HG03196 (cell line): ENCODE results near the gene KDM6A.
"Not testable (repeated sequence)": the region's sequence is repeated elsewhere in the genome, so short reads cannot be mapped to it uniquely, and the experiment has no call there.

Experiments used
- ATAC-seq: cut with Tn5 transposase; IDR thresholded peaks from one replicate; pipeline ENCODE4 v1.9.1; 2021; ENCODE audit not compliant: unreplicated experiment

KDM6A gene

DNA sequence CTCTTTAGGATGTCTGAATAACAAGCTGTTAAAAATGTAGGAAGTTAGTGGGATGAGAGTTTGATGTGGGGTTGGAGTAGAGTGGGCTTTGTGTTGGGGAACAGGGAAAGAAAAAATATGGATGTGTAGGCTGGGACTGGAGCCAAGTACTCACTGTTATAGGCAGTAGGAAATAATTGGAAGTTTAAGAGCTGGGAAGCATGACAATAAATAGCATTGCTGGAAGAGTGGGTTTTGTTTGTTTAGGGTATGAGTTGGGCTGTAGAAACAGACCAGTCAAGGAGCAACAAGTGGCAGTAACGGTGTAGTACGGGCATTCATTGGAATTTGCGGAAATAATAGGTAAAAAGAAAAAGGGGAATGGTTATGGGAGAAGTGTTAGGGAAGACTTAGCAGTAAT, 81.6 kb downstream of the KDM6A start:
- no peak for ATAC-seq

DNA sequence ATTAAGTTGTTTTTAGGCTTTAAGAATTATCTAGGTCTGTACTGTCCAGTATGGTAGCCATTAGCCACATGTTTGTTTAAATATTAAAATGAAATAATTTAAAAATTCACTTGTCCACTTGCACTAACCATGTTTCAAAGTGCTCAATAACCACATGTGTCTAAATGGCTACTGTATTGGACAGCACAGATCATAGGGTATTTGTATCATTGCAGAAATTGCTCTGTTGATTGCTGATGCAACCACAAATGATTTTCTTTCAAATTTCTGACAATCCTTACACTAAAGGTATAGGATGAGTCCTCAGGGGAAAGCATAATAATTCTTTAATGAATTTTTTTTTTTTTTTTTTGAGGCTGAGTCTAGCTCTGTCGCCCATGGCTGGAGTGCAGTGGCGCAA, 84.9 kb downstream of the KDM6A start:
- ATAC-seq: no peak

DNA sequence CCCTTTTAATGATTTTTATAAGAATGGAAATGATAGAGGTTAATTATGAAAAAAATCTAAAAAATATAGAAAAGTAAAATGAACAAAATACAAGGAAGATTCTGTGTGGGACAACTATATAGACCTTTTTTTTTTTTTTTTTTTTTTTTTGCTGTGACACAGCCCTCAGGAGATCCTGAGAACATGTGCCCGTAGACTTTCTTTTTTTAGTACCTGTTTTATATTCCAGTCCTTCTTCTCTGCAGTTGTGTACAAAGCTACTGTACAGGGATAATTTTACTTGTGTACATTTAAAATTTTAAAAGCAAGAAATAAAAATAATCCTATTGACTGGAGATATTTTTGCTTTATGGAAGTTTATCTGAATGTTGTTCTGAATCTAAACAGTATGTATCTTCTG, 85.5 kb downstream of the KDM6A start:
- ATAC-seq: no peak

DNA sequence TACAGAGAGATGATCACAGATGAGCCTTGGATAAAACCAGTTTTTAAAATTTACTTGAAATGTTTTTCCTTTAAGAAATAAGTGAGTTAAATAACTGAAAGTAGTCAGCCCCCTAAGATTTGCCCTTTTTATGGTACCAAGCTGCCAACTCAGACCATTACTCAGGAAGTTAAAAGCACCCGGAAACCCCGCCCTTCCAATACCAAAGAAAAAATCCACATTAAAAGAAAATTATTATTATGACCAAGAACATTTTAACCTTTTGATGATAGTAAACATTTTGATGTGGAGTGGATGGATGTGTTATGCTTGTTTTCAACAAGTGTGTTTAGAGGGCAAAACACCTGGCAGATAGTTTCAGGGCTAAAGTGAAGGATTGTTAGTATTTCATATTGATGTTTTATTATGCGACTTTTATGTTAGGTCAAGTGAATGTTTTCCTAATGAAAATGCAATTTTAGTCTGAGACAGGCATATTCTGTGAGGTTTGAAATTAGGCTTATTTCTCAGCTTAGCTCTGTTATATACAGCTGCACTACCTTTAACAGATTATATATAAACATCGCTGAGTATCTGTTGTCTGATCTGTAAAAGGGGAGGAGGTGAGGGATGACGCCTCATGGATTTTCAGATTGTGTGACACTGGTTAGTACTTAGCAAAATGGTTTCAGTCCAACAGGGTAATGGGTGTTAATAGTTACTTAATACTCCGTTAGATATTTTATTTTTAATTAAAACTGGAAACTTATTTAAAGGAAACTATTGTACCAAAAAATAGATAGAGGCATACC, 89.0 kb downstream of the KDM6A start:
- ATAC-seq: no peak

DNA sequence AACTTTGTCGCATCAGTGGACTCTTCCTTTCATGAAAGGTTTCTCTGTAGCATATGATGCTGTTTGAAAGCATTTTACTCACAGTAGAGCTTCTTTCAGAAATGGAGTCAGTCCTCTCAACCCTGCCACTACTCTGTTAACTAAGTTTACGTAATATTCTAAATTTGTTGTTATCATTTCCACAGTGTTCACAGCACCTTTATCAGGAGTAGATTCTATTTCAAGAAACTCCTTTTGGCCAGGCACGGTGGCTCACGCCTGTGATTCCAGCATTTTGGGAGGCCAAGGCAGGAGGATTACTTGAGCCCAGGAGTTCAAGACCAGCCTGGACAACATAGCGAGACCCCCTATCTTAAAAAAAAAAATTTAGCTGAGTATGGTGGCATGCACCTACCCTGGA, 90.0 kb downstream of the KDM6A start:
- ATAC-seq: no peak

DNA sequence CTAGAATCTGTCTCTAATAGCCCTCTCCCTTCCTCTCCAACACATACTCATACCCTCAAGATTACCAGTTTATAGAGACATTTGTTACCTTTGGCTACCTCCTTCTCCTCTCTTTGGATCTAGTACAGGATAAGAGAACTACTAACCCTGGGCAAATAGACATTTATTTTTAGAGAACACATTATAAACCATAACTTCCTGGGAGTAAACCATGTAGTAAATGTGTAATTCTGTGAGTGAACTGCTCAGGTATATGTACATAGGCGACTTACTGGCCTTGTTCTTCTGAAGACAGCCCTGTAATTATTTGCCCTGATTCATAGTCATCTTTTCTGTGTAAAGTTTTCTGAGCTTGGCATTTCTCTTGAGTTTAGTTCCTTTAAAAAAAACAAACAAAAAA, 94.2 kb downstream of the KDM6A start:
- no peak for ATAC-seq

DNA sequence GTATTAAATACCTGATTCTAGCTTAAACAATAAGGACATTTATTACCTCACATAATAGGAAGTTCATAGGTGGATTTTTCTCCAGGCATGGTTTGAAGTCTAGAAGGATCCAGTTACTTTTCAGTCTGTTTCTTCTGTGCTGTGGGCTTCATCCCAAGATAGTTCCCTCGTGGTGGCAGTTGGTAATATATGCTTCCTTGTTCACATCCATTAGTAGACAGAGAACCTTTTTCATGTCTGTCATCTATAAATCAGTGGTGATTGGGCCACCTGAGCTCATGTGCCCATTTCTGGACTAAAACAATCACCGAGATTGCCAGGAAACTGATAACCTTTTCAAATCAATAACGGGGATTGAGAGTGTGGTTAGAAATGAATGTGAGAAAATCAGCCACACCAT, 97.7 kb downstream of the KDM6A start:
- no peak for ATAC-seq

DNA sequence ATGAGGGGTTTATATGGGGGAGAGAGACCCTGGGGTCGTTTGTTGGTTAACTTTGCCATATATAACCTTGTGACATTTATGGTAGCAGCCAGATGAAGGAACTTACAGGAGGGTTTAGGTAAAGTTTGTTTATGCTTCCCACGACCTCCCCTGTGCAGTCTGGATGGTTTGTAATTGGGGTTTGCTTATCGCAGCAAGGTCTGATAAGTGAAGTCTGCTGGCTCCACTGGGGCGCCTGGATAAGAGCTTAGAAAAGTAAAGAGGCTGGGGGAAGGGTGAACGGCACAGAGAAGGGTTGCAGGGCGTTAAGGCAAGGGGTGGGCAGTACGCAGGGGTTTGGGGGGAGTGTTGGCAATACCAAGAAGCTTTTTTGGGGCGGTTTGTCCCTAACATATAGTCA, 98.7 kb downstream of the KDM6A start:
- ATAC-seq: no peak

DNA sequence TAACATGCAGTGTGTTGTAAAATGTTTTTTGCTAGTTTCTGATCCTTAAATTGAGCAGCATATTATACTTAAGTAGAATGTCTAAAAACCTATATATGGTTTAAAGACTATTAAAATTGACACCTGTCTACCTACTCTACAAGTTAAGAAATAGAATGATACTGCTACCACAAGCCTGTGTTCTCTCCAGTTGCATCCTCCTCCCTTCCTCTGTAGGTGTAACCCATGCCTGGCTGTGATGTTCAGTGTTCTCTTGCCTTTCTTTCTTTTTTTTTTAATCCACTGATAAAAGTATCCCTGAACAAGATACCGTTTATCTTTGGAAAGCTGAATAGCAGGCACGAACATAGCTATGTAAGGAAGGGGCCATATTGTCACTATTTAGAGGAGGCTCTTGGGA, 99.1 kb downstream of the KDM6A start:
- ATAC-seq: no peak

DNA sequence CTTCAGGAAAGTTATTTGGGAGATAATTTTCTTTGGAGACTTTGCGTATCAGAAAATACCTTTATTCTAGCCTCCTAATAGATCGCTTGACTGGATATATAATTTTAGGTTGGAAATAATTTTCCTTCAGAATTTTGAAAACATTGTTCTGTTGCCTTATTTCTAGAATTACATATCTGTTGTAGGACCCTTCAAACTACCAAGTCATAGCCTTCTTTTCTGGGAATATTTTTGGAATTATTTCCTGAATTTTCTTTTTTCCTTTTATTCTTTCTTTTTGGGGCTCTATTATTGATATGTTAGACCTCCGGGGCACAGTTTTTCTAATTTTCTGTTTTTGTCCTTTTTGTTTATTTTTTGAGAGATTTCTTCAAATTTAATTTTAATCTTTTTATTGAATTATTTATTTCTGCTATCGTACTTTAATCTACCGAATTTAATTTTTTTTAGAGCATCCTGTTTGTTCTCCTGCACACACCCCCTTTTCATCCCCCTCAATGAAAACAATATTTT, 100.5 kb downstream of the KDM6A start:
- no peak for ATAC-seq

DNA sequence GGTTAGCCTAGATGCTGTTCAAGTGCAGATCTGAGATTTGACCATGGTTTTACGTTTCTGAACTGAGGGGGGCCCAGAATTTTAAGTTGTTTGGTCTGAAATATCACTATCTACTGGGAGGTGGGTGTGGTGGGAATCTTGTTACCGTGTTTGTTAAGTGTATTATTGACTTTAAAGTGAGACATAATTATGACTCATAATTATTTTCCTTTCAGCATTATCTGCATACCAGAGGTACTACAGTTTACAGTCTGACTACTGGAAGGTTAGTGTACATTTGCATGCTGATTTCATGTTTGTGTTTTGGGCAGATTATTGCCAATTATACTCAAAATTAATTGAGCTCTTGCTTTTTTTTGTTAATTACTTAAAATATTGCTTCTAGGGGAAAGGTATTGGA, 101.5 kb downstream of the KDM6A start:
- no peak for ATAC-seq

DNA sequence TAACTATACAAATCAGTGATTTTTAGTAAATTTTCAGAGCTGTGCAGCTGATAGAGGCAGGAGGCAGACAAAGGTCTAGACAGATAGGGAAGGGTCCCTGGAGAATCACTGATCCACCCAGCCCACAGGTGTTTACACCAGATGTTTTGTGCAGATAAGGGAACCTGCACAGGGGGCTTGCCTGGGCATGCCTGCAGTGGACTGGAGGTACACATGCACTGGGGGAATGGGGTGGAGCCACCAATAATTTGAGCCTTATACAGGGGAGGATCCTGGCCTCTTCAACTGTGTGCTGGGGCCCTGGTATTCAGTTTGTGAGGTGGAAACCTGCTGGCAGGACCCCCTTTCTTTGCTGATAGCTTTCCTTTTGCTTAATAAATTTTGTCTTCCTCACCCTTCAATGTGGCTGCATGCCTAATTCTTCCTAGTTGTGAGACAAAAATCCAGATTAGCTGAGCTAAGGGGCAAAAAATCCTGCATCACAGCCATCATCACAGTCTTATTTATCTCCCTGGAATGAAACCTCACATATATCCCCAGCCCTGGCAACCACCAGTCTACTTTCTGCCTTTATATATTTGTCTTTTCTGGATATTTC, 102.8 kb downstream of the KDM6A start:
- ATAC-seq: no peak

DNA sequence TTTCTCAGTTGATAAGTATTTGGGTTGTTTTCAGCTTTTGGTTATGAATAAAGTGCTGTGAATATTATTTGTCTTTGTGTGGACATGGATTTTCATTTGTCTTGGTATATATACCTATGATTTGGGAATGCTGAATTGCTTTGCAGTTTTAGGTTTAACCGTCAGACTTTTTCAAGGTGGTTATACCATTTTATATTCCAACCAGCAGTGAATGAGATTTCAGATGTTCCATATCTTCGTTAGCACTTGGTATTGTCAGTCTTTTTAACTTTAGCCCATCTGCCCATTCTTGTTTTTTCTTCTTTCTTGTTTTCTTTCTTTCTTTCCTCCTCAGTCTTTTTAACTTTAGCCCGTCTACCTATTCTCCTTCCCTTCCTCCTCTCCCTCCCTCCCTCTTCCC, 106.0 kb downstream of the KDM6A start:
- ATAC-seq: no peak

DNA sequence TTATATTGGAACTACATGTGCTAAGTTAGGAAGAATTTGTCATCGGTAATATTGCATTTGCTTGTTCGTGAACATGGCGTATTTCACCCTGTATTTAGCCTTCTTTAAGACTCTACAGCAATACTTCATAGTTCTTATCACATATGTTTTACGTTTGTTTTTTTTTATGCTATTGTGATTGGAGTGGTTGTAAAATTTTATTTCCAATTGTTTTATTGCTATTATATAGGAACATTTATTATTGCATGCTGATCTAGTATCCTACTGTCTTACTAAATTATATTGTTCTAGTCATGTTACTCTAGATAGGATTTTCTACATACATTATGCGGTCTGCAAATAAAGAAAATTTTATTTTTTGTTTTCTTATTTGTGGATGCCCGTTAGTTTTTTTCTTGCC, 107.4 kb downstream of the KDM6A start:
- ATAC-seq: no peak

DNA sequence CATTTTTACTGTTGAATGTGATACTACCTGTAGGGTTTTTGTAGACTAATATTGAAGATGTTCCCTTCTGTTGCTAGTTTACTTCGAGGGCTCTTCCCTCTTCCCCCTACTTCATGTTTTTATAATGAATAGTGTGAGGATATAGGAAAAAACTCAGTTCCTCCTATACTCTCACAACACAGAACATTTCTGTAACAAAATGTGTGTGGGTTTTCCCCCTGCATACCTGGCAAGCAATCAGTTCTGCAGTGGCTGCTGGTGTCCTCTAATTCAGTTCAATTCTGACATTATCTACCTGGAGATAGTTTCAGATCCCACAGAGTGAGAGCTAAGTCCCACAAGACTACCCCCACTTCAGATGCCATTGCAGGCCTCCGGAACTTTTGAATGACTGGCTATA, 107.9 kb downstream of the KDM6A start:
- no peak for ATAC-seq

DNA sequence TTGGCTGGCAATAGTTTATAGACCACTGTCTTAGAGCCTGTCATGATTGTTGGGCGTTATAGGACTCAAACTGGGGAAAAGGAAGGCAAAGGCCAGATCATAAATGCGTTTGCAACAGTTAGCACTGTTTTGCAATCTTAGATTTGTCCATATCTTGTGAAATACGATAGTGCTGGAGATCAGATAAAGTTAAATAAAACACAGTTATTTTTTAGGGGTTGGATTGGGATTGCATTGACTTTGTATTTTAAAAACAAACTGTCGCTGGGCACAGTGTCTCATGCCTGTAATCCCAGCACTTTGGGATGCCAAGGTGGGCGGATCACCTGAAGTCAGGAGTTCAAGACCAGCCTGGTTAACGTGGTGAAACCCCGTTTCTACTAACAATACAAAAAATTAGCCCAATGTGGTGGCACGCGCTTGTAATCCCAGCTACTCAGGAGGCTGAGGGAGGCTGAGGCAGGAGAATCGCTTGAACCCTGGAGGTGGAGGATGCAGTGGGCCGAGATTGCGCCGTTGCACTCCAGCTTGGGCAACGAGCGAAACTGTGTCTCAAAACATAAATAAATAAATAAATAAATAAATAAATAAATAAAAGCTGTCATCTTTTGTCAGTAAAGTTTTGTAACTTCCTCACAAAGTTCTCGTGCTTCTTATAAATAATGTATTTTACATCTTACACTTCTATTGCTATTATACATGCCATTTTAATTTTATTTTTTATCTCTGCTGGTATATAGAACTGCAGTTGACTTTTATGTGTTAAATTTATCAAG, 117.2 kb downstream of the KDM6A start:
- no peak for ATAC-seq

DNA sequence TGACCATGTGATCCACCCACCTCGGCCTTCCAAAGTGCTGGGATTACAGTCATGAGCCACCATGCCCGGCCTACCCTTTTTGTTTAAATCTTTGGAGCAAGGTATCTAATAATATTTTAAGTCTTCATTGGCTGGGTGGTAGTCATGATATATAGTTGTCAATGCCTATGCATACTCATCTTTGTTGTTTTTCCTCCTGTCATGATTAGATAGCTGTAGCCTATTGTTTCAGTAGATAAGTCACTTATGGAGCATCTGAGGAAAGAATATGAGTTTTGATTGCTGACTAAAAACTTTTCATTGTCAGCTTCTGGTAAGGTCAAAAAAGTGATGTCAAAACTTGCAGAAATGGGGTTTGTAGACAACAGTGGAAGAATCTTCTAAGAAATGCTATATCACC, 119.8 kb downstream of the KDM6A start:
- no peak for ATAC-seq

DNA sequence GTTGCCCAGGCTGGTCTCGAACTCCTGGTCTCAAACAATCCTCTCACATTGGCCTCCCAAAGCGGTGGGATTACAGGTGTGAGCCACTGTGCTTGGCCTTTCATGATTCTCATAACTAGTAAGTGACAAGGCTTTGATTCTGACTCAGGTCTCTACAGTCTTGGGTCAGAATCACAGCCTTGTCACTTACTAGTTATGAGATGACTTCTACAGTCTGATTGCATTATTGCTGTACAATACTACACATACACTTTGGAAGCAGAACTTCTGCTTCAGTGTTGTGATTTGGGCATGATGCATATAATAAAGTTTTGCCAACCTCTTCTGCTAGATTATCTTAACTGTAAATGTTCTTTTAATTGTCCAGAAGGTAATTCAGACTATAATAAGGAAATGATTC, 123.3 kb downstream of the KDM6A start:
- no peak for ATAC-seq

DNA sequence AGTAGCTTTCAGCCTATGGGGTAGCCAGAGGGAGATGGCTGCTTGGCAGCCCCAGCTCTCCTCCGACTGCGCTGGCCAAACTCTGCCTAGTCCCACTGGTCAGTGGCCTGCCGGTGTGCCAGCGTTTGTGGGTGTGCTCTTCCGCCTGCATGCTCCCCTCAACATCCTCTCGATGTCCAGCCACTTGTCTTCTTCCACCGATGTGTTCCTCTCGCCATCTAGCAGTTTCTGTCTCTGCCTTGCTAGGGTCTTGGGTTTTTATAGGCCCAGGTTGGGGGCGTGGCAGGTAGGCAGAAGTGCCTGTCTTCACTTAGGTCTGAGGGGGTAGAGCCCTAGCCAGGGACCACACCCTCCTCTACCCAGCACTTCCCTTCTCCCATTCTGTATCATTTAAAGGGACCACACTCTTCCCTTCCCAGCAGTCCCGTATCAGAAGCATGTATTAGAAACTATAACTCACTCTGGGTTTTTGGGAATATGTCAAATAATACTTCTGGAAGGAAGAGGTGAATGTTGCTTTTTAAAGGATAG, 124.4 kb downstream of the KDM6A start:
- no peak for ATAC-seq

DNA sequence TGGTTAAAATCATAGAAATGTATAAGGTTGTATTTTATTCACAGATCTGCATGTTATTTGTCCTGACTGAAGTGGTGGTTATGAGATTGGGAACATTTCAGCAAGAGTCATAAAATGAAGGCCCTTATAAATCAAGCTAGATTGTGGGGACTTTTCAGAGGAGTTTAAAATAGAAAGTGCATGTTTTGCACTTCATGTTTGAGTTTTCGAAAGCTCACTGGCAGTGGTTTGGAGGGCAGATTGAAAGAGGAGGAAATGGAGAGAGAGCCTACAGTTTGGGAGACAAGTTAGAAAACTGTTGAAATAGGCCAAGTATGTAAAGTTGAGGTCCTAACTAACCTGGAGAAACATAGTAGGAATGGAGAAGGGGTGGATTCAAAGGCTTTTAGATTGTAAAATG, 124.9 kb downstream of the KDM6A start:
- no peak for ATAC-seq

DNA sequence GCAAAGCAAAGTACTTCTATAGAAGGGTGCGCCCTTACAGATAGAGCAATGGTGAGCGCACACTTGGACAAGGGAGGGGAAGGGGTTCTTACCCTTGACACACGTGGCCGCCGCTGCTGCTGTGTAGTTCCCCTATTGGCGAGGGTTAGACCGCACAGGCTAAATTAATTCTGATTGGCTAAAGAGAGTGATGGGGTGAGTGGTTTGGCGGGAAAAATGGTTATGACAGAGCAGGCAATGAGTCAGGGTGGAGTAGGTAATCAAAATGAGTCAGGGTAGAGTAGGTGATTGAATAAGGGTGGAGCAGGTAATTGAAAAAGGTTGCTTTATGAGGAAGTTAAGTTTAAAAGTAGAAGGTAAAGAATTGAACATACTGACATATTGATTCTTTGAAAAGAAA, 126.2 kb downstream of the KDM6A start:
- not testable (repeated sequence) for ATAC-seq

DNA sequence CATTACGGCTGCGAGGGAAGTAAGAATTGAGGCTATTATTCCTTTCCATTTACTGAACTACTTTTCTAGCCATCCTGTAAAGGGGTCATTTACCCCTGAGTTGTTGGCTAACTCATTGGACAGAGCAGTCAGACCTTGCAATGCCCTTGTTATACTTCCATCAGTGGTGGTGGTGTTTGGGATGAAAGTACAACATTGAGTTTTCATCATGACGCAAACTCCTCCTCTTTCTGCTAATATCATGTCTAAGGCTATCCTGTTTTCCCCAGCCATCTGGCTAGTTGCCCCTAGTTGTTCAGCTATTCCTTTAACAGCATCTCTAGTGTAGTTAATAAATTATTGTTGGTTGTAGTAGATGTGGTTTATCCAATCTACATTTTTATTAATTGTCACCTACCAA, 126.9 kb downstream of the KDM6A start:
- ATAC-seq: not testable (repeated sequence)
